DND-41 (cell line): ENCODE results near the gene LINGO3.

Source experiments
- ATAC-seq: fragments of 200-7000 bp; cut with Tn5 transposase; 3 replicates; pipeline ENCODE4 v1.9.1; 2021; ENCODE audit warnings: low read depth; ENCODE audit not compliant: insufficient read depth
- DNase-seq: peaks from one replicate; pipeline ENCODE4 v3.0.0-alpha.2; 2020
- H2AFZ ChIP-seq: 2 replicates; pipeline ENCODE4 v1.6.0; 2012; ENCODE audit warnings: low read depth, low read length
- H3K27ac ChIP-seq: 2 replicates; pipeline ENCODE4 v1.5.1; 2012; ENCODE audit warnings: low read length, inconsistent platforms
- H3K27me3 ChIP-seq: fragments of 200-600 bp; sonication (generic); 2 replicates; pipeline ENCODE4 v1.6.0; 2012; ENCODE audit warnings: low read length, mild to moderate bottlenecking, inconsistent platforms; ENCODE audit not compliant: insufficient read depth, poor library complexity
- H3K36me3 ChIP-seq: 2 replicates; pipeline ENCODE4 v1.5.1; 2012; ENCODE audit warnings: low read length, inconsistent platforms; ENCODE audit not compliant: insufficient read depth
- H3K4me1 ChIP-seq: 2 replicates; pipeline ENCODE4 v1.5.1; 2012; ENCODE audit warnings: mild to moderate bottlenecking, low read length; ENCODE audit not compliant: insufficient read depth
- H3K4me2 ChIP-seq: 2 replicates; pipeline ENCODE4 v1.6.0; 2012; ENCODE audit warnings: mild to moderate bottlenecking, moderate library complexity, low read length, inconsistent platforms; ENCODE audit not compliant: insufficient read depth
- H3K4me3 ChIP-seq, 2 experiments: fragments of 200-600 bp in 1 of 2; shearing (Covaris generic) in 1 of 2; 2 replicates each; pipeline ENCODE4 v1.5.1; 2012 to 2016; ENCODE audit warnings: inconsistent platforms in 2 of 2, low read length in 2 of 2, mild to moderate bottlenecking in 2 of 2, low read depth in 1 of 2, moderate library complexity in 1 of 2
- H3K79me2 ChIP-seq: 2 replicates; pipeline ENCODE4 v1.6.0; 2012; ENCODE audit warnings: low read length, inconsistent platforms; ENCODE audit not compliant: insufficient read depth
- H3K9ac ChIP-seq: 2 replicates; pipeline ENCODE4 v1.6.0; 2012; ENCODE audit warnings: low read depth, mild to moderate bottlenecking, inconsistent platforms, low read length, moderate library complexity
- H3K9me3 ChIP-seq: 2 replicates; pipeline ENCODE4 v1.5.1; 2012; ENCODE audit warnings: low read length, moderate library complexity, mild to moderate bottlenecking, inconsistent platforms; ENCODE audit not compliant: insufficient read depth, severe bottlenecking
- H4K20me1 ChIP-seq: 2 replicates; pipeline ENCODE4 v1.6.0; 2012; ENCODE audit warnings: low read length; ENCODE audit not compliant: insufficient read depth
- EZH2 ChIP-seq: IDR thresholded peaks from 3 replicates; pipeline ENCODE4 v1.6.1; 2012; ENCODE audit warnings: borderline replicate concordance, low read depth, mild to moderate bottlenecking, moderate library complexity, low read length, inconsistent platforms; ENCODE audit not compliant: severe bottlenecking
- TF ChIP-seq, protein P1 (sequence below): IDR thresholded peaks from 2 replicates; pipeline ENCODE4 v1.5.1; 2012; ENCODE audit warnings: borderline replicate concordance, low read length, moderate library complexity, mild to moderate bottlenecking; ENCODE audit not compliant: poor library complexity, severe bottlenecking; ENCODE audit errors: extremely low read depth

The LINGO3 gene

GRCh38 chr19:2336528-2337328 lies 28.8 kb upstream of the LINGO3 start:
- Histone ChIP-seq H3K79me2 (peaks cover 74% of the 10 kb centered on the region), H3K4me2 (no peak overlapping the region)

DNA sequence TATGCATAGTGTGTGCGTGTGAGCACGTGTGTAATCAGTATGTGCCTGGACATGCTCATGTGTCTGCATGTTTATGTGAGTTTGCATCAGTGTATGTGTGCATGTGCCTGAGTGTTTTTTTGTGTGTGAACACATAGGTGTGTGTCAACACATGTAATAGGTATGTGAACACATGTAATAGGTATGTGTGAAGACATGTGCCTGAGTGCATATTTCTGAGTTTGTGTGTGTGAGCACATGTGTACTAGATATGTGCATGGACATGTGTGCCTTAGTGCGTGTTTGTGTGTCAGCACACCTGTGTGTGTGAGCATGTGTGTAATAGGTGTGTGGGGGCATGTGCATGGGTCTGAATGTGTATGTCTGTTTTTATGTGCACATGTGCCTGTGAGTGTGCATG lies 27.9 kb upstream of the LINGO3 start:
- H3K9me3 ChIP-seq: no peaks in the 10 kb centered on the region
- no peaks in the 10 kb centered on the region for H3K27me3 ChIP-seq
- DNase-seq (no peak), ATAC-seq (no peak)
- no peak overlapping the region for H3K9ac ChIP-seq
- no peak overlapping the region for H3K4me2 ChIP-seq
- H4K20me1 ChIP-seq: peaks cover 71% of the 10 kb centered on the region
- peaks cover 31% of the 10 kb centered on the region for H3K4me1 ChIP-seq
- no peak for TF ChIP-seq EZH2
- TF ChIP-seq, protein P1, sequence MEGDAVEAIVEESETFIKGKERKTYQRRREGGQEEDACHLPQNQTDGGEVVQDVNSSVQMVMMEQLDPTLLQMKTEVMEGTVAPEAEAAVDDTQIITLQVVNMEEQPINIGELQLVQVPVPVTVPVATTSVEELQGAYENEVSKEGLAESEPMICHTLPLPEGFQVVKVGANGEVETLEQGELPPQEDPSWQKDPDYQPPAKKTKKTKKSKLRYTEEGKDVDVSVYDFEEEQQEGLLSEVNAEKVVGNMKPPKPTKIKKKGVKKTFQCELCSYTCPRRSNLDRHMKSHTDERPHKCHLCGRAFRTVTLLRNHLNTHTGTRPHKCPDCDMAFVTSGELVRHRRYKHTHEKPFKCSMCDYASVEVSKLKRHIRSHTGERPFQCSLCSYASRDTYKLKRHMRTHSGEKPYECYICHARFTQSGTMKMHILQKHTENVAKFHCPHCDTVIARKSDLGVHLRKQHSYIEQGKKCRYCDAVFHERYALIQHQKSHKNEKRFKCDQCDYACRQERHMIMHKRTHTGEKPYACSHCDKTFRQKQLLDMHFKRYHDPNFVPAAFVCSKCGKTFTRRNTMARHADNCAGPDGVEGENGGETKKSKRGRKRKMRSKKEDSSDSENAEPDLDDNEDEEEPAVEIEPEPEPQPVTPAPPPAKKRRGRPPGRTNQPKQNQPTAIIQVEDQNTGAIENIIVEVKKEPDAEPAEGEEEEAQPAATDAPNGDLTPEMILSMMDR: no peak
- H3K79me2 ChIP-seq: peaks cover 83% of the 10 kb centered on the region
- H2AFZ ChIP-seq: no peak overlapping the region
- H3K4me3 ChIP-seq: no peak overlapping the region
- H3K27ac ChIP-seq: no peak overlapping the region
- peaks cover 64% of the 10 kb centered on the region for H3K36me3 ChIP-seq

More at GRCh38 chr19:2336528-2337328, 28.8 kb upstream of the LINGO3 start:
- no peak overlapping the region for H3K4me3 ChIP-seq
- H2AFZ ChIP-seq: no peak overlapping the region
- DNase-seq: no peak
- no peak for ATAC-seq
- peaks cover 73% of the 10 kb centered on the region for H3K36me3 ChIP-seq
- H3K9ac ChIP-seq: no peak overlapping the region
- no peak overlapping the region for H3K27ac ChIP-seq
- TF ChIP-seq, protein P1: no peak
- no peak for TF ChIP-seq EZH2
- peaks cover 79% of the 10 kb centered on the region for H4K20me1 ChIP-seq
- H3K27me3 ChIP-seq: no peaks in the 10 kb centered on the region
- H3K9me3 ChIP-seq: no peaks in the 10 kb centered on the region
- H3K4me1 ChIP-seq: peaks cover 22% of the 10 kb centered on the region

GRCh38 chr19:2334986-2335846 lies 27.3 kb upstream of the LINGO3 start:
- no peak overlapping the region for H3K27ac ChIP-seq
- no peak overlapping the region for H2AFZ ChIP-seq
- no peak for TF ChIP-seq EZH2
- TF ChIP-seq, protein P1: no peak

More at GRCh38 chr19:2334986-2335846, 27.3 kb upstream of the LINGO3 start:
- Histone ChIP-seq H3K4me2 (no peak overlapping the region), H3K36me3 (peaks cover 58% of the 10 kb centered on the region), H3K27me3 (no peaks in the 10 kb centered on the region), H3K4me1 (peaks cover 37% of the 10 kb centered on the region), H3K4me3 (no peak overlapping the region), H4K20me1 (peaks cover 71% of the 10 kb centered on the region), H3K9me3 (no peaks in the 10 kb centered on the region), H3K79me2 (peaks cover 89% of the 10 kb centered on the region), H3K9ac (no peak overlapping the region)
- DNase-seq (no peak), ATAC-seq (no peak)
